D721Med (cell line): Measurements from ENCODE around the gene PSAT1.

ENCODE experiments used
- DNase-seq: peaks from one replicate; pipeline ENCODE4 v3.0.0; 2011; ENCODE audit warnings: low spot score; ENCODE audit not compliant: insufficient read length
- FAIRE-seq: peaks from 2 replicates; lab custom pipeline; 2011; peaks lifted over from hg19 to GRCh38; lab: Jason Lieb, UNC
- TF ChIP-seq, protein P1 (sequence below): IDR thresholded peaks from 2 replicates; pipeline ENCODE4 v1.5.1; 2012; ENCODE audit warnings: mild to moderate bottlenecking, control low read depth; ENCODE audit not compliant: insufficient read depth; ENCODE audit errors: missing control alignments

Gene PSAT1

DNA sequence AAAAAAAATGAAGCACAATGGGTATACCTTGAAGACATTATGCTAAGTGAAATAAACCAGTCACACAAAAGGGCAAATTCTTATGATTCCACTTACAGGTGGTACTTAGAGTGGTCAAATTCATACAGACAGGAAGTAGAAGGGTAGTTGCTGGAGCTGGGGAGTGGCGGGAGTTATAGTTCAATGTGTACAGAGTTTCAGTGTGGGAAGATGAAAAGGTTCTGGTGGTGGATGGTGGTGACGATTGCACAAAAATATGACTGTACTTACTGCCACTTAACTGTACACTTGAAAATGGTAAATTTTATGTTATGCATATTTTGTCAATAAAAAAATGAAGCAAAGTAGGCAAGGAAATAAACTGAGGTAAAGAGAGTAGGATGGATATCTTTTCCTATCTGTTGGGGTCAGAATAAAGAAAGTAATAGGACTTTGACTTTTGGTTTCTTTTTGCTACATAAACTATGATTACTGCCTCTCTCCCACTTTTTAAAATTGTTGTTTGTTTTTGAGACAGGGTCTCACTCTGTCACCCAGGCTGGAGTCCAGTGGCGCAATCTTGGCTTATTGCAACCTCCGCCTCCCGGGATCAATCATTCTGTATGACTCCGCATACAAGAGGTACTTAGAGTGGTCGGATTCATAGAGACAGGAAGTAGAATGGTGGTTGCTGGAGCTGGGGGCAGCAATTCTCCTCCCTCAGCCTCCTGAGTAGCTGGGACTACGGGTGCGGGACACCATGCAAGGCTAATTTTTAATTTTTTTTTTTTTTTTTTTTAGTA is 4.0 kb upstream of the PSAT1 start:
- DNase-seq, result no peak
- TF ChIP-seq, protein P1, sequence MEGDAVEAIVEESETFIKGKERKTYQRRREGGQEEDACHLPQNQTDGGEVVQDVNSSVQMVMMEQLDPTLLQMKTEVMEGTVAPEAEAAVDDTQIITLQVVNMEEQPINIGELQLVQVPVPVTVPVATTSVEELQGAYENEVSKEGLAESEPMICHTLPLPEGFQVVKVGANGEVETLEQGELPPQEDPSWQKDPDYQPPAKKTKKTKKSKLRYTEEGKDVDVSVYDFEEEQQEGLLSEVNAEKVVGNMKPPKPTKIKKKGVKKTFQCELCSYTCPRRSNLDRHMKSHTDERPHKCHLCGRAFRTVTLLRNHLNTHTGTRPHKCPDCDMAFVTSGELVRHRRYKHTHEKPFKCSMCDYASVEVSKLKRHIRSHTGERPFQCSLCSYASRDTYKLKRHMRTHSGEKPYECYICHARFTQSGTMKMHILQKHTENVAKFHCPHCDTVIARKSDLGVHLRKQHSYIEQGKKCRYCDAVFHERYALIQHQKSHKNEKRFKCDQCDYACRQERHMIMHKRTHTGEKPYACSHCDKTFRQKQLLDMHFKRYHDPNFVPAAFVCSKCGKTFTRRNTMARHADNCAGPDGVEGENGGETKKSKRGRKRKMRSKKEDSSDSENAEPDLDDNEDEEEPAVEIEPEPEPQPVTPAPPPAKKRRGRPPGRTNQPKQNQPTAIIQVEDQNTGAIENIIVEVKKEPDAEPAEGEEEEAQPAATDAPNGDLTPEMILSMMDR, result no peak
- FAIRE-seq, result no peak

DNA sequence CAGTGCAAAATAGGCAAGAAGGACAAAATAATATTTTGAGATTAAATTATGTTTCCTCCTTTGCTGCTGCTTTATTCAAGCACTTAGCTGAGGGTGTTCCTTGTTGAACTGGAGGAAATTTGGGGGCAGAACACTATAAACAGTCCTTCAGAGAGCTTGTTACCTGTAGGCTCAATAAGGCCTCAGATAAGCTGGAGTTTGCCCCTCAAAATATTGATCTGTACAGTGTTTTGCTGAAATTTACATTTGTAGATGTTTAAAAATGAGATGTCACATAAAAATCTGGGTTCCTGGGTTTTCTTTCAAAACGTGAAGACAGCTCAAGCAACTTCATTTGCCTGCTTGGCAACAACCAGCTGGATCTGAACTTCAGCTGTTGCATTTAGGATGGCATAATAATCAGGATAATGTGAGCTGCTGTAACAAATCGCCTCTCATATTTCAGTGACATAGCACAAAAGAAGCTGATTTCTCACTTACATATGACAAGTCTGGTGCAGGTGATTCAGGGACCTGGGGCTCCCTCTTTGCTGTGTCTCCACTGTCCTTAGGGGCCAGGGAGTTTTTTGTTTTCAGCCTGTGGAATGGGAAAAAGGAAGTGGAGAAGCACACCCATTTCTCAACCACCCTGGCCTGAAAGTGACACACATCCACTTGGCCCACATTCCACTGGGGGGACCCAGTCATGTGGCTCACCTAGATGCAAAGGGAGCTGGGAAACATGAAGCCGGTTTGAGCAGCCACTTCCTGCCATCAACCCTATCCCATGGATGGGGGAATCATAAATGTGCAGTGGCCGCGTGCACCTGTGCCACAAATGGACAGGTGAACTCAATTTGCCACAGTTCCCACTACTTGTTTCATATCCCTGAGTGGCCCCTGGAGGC is 2.4 kb upstream of the PSAT1 start:
- TF ChIP-seq, protein P1, result no peak
- FAIRE-seq (no peak), DNase-seq (no peak)

DNA sequence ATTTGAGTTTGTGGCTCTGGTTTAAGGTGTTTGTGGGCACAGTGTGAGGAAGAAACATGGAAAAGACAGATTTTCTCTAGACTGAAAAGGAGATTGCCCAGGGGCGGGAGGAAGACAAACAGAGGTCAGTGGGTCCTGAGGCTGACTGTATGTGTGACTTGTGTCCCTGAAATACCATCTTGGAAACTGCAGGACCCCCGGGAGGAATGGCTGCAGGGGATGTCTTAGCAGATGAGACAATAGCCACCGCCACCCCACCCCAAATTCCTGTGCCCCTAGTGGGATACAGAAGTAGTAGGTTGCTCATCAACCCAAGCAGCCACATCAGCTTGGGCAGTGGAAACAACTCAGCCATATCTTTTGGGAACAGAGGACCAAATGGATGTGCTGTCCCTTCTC is 1.7 kb upstream of the PSAT1 start:
- TF ChIP-seq, protein P1, result no peak

DNA sequence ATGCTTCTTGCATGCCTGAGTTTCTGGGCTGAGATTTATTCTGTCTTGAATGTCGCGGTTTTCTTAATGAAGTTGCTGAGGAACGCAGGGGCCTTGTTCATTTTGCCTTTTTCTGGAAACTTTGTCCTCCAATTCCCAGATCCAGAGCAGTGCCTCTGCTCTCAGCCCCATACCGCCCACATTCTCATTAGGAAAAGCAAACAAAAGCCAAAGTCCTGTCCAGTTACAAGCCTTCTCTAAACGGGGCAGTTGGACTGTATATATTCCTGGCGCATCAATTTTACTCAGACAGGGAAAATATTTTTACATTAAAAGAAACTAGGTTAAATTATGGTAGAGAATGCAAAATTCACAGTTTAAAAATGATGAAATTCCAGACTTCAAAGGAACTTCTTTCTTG is 1.2 kb upstream of the PSAT1 start:
- TF ChIP-seq, protein P1, result no peak
- FAIRE-seq, result no peak
- DNase-seq, result no peak

More for the DNA sequence above, 1.7 kb upstream of the PSAT1 start:
- FAIRE-seq, result no peak
- DNase-seq, result no peak

DNA sequence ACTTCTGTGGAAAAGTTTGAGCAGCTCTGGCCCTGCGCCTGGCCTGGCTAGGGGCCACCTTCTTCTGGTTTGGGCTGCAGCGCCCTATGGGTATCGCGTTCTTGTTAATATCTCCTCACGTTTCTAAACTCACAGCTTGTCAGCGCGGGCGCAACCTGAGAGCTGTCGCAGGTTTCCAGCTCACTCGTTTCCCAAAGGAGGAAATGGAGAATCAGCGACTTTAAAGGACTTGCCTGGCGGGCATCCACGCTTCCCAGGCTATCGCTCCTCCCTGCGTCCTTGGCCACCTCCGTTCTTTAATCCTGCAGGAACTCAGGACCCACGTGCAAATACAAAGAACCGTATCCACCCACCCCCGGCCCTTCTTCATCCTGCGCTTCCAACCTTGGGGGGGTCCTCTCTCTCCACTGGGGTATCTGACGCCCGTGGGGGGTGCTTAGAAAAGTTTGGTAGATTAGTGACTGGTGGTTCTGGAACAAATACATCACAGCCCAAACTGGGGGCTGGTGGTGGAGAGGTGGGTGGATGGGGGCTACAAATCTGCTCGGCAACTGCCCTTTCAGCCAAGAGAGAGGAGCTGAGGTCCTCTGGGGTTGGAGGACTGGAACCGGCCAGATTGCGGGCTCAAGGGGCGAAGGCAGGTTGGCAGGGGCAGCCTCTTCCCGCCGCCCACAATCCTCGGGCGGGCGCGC is 578 bp upstream of the PSAT1 start:
- DNase-seq (no peak), FAIRE-seq (no peak)
- TF ChIP-seq, protein P1, result no peak

DNA sequence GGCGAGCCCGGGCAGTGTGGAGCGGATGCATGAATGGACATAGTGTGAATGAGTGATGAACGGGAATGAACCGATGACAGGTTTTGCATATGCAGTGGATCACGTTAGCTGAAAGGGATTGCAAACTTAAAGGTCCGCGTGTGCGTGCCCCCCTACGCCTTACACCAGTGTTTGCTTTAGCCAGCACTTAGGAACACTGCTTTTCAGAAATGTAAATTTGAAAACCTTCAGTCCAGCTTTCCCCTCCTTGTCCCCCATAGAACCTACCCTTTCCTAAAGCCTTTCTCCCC is 692 bp downstream of the PSAT1 start:
- TF ChIP-seq, protein P1, result no peak
- FAIRE-seq (no peak), DNase-seq (no peak)
